Astrocyte of the spinal cord (primary cell): Measurements from ENCODE around the gene SI.

Experiments
- DNase-seq: peaks from one replicate; pipeline ENCODE4 v3.0.0; 2011; ENCODE audit warnings: low read depth, low spot score
- H3K4me3 ChIP-seq: 2 replicates; pipeline ENCODE4 v1.5.1; 2011; ENCODE audit warnings: low read depth, mild to moderate bottlenecking, low read length, moderate library complexity
- in situ Hi-C: cut with HindIII; loops from 2 replicates; pipeline ENCODE4 v1.10.0; 2017; ENCODE audit warnings: low sequenced_read_pairs
- TF ChIP-seq, protein P1 (sequence below): IDR thresholded peaks from 2 replicates; pipeline ENCODE4 v1.5.1; 2012; ENCODE audit warnings: low read depth, mild to moderate bottlenecking, low read length, inconsistent platforms

The SI gene

DNA sequence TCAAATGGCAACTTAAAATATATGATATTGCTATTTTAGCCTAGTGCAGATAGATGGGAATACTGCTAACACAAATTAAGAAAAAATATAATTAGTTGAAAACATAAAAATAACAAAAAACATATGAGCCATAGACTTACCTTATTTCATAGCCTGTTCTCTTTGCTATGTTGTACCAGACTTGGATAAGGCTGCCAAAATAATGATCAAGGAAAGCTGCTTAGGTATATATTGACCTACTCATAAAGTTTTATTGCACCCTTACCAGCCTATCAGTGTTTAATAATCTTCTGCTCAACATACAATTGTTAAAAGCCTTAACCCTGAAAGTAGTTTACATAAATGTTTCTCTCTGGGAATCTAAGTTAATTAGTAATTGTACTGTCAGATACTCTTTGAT is at the start of gene SI:
Gene SI, minus strand, starts transcription at position 204 of the 400 bp plus-strand sequence. CDS start 2,484 bp downstream, outside the sequence.
- DNase-seq, result no peak
- in situ Hi-C loops, result no loop called here
- no peak within 1 kb of the TSS for H3K4me3 ChIP-seq
- TF ChIP-seq, protein P1, sequence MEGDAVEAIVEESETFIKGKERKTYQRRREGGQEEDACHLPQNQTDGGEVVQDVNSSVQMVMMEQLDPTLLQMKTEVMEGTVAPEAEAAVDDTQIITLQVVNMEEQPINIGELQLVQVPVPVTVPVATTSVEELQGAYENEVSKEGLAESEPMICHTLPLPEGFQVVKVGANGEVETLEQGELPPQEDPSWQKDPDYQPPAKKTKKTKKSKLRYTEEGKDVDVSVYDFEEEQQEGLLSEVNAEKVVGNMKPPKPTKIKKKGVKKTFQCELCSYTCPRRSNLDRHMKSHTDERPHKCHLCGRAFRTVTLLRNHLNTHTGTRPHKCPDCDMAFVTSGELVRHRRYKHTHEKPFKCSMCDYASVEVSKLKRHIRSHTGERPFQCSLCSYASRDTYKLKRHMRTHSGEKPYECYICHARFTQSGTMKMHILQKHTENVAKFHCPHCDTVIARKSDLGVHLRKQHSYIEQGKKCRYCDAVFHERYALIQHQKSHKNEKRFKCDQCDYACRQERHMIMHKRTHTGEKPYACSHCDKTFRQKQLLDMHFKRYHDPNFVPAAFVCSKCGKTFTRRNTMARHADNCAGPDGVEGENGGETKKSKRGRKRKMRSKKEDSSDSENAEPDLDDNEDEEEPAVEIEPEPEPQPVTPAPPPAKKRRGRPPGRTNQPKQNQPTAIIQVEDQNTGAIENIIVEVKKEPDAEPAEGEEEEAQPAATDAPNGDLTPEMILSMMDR, result no peak

GRCh38 chr3:165125836-165126235 is 47.5 kb upstream of the SI start:
- TF ChIP-seq, protein P1, result no peak
- no peak overlapping the region for H3K4me3 ChIP-seq
- in situ Hi-C loops, result no loop called here

DNA sequence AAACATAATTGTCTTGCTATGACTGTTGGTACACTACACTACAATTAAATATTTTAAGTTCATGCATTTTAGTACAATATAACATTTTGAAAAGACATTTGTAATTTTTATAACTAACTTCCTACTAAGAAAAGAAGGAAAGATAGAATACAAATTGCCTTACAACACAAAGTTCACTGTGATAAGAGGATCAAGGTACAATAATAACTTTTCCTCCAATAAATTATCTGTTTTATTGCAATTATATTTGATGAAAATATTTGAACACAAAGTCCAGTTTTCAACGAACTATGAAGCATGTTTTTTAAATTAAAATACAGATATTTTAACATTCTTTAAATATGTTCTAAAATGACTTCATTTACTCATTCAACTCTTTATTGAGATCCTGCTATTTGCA is 33.1 kb upstream of the SI start:
- DNase-seq, result no peak
- TF ChIP-seq, protein P1, result no peak
- no peak overlapping the region for H3K4me3 ChIP-seq
- in situ Hi-C loops, result no loop called here

More at GRCh38 chr3:165125836-165126235, 47.5 kb upstream of the SI start:
- no peak for DNase-seq

- no peak for DNase-seq
- TF ChIP-seq, protein P1, result no peak
- in situ Hi-C loops, result no loop called here
- no peak overlapping the region for H3K4me3 ChIP-seq
Observed at GRCh38 chr3:165103616-165104015, 25.3 kb upstream of the SI start.

- H3K4me3 ChIP-seq, result no peak overlapping the region
- TF ChIP-seq, protein P1, result no peak
- no peak for DNase-seq
- in situ Hi-C loops, result no loop called here
Observed at GRCh38 chr3:165082650-165083049, 4.4 kb upstream of the SI start.

- TF ChIP-seq, protein P1, result no peak
- H3K4me3 ChIP-seq, result no peak overlapping the region
- no peak for DNase-seq
- in situ Hi-C loops, result no loop called here
Observed at GRCh38 chr3:165081183-165081582, 2.9 kb upstream of the SI start.

- H3K4me3 ChIP-seq, result no peak overlapping the region
- no peak for DNase-seq
- TF ChIP-seq, protein P1, result no peak
- in situ Hi-C loops, result no loop called here
Observed at GRCh38 chr3:165075695-165076094, 2.6 kb downstream of the SI start.
